ENCODE measurements around the gene CD22. TPM values are rescaled to one million over a fixed set of nuclear protein-coding genes. Genes with fewer than 3 reads are reported as not detected.

The CD22 gene
- total RNA-seq, 4 donors from 2014 or later, result not detected

DNA sequence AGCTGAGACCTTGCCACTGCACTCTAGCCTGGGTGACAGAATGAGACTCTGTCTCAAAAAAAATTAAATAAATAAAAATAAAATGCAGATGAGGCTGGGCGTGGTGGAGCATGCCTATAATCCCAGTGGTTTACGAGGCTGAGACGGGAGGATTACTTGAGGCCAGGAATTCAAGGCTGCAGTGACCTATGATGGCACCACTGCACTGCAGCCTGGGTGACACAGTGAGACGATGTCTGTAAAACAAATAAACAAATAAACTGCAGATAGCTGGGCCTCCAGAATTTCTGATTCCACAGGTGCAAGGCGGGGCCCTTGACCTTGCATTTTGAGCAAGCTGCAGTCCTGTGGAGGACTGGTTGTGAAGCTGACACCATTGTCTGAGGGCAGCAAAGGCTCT is 40.1 kb upstream of the CD22 start:
- WGBS, result 57% methylated on average over 5 of the region's 5 CpGs

GRCh38 chr19:35290381-35291127 is 38.4 kb upstream of the CD22 start:
- no peaks in the 10 kb centered on the region for H3K36me3 ChIP-seq
- H3K4me1 ChIP-seq, result peaks cover 7% of the 10 kb centered on the region
- 80% methylated on average over 15 of the region's 20 CpGs for WGBS
- H3K9me3 ChIP-seq, result no peaks in the 10 kb centered on the region
- TF ChIP-seq POLR2AphosphoS5 (IDR thresholded peaks at IDR 0.05), result no peak
- no peak for TF ChIP-seq POLR2A (IDR thresholded peaks at IDR 0.05)
- TF ChIP-seq, protein P1, sequence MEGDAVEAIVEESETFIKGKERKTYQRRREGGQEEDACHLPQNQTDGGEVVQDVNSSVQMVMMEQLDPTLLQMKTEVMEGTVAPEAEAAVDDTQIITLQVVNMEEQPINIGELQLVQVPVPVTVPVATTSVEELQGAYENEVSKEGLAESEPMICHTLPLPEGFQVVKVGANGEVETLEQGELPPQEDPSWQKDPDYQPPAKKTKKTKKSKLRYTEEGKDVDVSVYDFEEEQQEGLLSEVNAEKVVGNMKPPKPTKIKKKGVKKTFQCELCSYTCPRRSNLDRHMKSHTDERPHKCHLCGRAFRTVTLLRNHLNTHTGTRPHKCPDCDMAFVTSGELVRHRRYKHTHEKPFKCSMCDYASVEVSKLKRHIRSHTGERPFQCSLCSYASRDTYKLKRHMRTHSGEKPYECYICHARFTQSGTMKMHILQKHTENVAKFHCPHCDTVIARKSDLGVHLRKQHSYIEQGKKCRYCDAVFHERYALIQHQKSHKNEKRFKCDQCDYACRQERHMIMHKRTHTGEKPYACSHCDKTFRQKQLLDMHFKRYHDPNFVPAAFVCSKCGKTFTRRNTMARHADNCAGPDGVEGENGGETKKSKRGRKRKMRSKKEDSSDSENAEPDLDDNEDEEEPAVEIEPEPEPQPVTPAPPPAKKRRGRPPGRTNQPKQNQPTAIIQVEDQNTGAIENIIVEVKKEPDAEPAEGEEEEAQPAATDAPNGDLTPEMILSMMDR (IDR thresholded peaks at IDR 0.05), result no peak
- TF ChIP-seq EP300 (IDR thresholded peaks at IDR 0.05), result no peak
- no peak for DNase-seq (ENCODE audit: low spot score in 2 of 2)
- no peak overlapping the region for H3K4me3 ChIP-seq
- H3K27me3 ChIP-seq, result peaks cover 52% of the 10 kb centered on the region
- no peak overlapping the region for H3K27ac ChIP-seq

More for the DNA sequence above, 40.1 kb upstream of the CD22 start:
- H3K4me1 ChIP-seq, result peaks cover 7% of the 10 kb centered on the region
- DNase-seq (ENCODE audit: low spot score in 2 of 2), result no peak
- no peaks in the 10 kb centered on the region for H3K9me3 ChIP-seq
- no peaks in the 10 kb centered on the region for H3K36me3 ChIP-seq
- no peak overlapping the region for H3K27ac ChIP-seq
- peaks cover 40% of the 10 kb centered on the region for H3K27me3 ChIP-seq
- H3K4me3 ChIP-seq, result no peak overlapping the region
- TF ChIP-seq, protein P1 (IDR thresholded peaks at IDR 0.05), result no peak
- no peak for TF ChIP-seq POLR2AphosphoS5 (IDR thresholded peaks at IDR 0.05)

GRCh38 chr19:35291259-35291658 is 37.7 kb upstream of the CD22 start:
- no peaks in the 10 kb centered on the region for H3K36me3 ChIP-seq
- DNase-seq (ENCODE audit: low spot score in 2 of 2), result no peak
- peaks cover 7% of the 10 kb centered on the region for H3K4me1 ChIP-seq
- no peak overlapping the region for H3K27ac ChIP-seq
- H3K4me3 ChIP-seq, result no peak overlapping the region
- TF ChIP-seq POLR2AphosphoS5 (IDR thresholded peaks at IDR 0.05) (no peak), POLR2A (IDR thresholded peaks at IDR 0.05) (no peak), EP300 (IDR thresholded peaks at IDR 0.05) (no peak)
- TF ChIP-seq, protein P1 (IDR thresholded peaks at IDR 0.05), result no peak
- no peaks in the 10 kb centered on the region for H3K9me3 ChIP-seq
- 32% methylated on average over 6 of the region's 6 CpGs for WGBS
- H3K27me3 ChIP-seq, result peaks cover 57% of the 10 kb centered on the region

DNA sequence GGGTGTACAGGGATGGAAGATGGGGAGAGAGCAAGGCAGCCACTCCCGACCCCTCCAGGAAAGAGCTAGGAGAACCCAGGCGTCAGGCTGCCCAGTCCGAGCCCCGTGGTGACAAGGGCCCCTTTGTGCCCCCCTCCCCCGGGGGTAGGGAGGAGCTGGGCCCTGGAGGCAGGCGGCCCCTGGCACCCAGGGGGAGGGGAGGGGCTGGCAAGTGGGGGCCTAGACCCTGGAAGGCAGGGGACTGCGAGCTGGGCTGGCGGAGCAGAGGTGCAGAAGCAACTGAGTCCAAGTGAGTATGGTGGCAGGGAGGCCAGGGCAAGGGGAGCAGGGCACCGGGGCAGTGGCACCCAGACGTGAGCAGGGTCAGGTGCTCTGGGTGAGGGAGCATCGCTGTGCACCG is 37.1 kb upstream of the CD22 start, which contains the start of gene MAG:
Gene MAG (plus strand): TSS at position 246 of the 400 bp plus-strand sequence. CDS start 3,248 bp downstream, outside the sequence.
- H3K4me1 ChIP-seq, result peaks cover 7% of the 10 kb centered on the region
- peaks cover 63% of the 10 kb centered on the region for H3K27me3 ChIP-seq
- no peaks in the 10 kb centered on the region for H3K36me3 ChIP-seq
- H3K9me3 ChIP-seq, result no peaks in the 10 kb centered on the region
- no peak for DNase-seq (ENCODE audit: low spot score in 2 of 2)
- TF ChIP-seq POLR2A (IDR thresholded peaks at IDR 0.05) (no peak), EP300 (IDR thresholded peaks at IDR 0.05) (no peak), POLR2AphosphoS5 (IDR thresholded peaks at IDR 0.05) (no peak)
- TF ChIP-seq, protein P1 (IDR thresholded peaks at IDR 0.05), result no peak
- WGBS, result 75% methylated on average over 7 of the region's 12 CpGs
- H3K27ac ChIP-seq, result no peak within 1 kb of the TSS
- H3K4me3 ChIP-seq, result no peak within 1 kb of the TSS

DNA sequence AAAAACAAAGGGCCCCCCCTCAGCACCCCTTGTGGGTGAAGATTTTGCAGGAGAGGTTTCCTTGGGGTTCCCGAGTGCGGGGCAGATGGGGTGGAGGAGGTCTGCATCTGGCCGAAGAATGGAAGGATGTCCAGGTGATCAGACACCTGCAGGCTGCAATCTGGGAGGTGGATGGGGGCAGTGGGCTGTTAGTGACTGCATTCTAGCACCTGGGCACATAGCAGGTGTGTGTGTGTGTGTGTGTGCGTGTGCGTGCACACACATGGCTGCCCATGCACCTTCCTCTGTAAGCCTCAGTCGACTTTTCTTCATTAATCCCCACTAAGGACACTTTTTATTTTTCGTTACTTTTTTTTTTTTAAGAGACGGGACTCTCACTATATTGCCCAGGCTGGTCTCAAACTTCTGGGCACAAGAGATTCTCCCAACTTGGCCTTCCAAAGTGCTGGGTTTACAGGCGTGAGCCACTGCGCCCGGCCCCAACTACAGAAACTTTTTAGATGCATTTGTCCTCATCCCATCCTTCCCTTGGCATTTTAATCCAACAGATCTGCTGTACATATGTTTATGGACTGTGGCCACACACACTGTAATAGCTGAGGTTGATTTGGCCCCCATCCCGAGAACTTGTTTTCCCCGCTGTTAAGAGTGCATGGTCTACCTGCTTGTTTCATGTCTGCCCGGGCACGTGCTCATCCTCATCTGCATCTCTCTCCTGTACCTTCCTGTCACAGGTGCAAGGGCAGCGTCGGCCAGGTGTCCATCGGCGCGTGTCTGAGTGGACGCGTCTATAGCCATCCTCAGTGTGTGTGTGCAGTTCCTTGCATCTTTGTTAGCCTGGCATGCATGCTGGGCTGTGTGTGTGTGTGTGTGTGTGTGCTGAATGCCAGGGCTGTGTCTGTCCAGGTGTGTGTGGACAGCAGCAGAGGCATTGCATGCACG is 36.3 kb upstream of the CD22 start:
- DNase-seq (ENCODE audit: low spot score in 2 of 2), result no peak

More for the DNA sequence above, 36.3 kb upstream of the CD22 start:
- Histone ChIP-seq H3K4me1 (peaks cover 7% of the 10 kb centered on the region), H3K27me3 (peaks cover 69% of the 10 kb centered on the region), H3K4me3 (no peak overlapping the region), H3K36me3 (no peaks in the 10 kb centered on the region), H3K27ac (no peak overlapping the region), H3K9me3 (no peaks in the 10 kb centered on the region)
- 45% methylated on average over 22 of the region's 23 CpGs for WGBS
- TF ChIP-seq, protein P1 (IDR thresholded peaks at IDR 0.05), result no peak
- TF ChIP-seq EP300 (IDR thresholded peaks at IDR 0.05) (no peak), POLR2A (IDR thresholded peaks at IDR 0.05) (no peak), POLR2AphosphoS5 (IDR thresholded peaks at IDR 0.05) (no peak)

All from suprapubic skin (tissue), 4 donors.